Measurements from ENCODE around the gene SPOCK2. TPM values are rescaled to one million over a fixed set of nuclear protein-coding genes. Genes with fewer than 3 reads are reported as not detected.

Gene SPOCK2
- polyA plus RNA-seq, 1 experiment, result 0.02 TPM

- no peak overlapping the region for H3K4me3 ChIP-seq (ENCODE audit: low read depth, low read length)
- CTCF ChIA-PET, result no interaction called here
- TF ChIP-seq, protein P1, sequence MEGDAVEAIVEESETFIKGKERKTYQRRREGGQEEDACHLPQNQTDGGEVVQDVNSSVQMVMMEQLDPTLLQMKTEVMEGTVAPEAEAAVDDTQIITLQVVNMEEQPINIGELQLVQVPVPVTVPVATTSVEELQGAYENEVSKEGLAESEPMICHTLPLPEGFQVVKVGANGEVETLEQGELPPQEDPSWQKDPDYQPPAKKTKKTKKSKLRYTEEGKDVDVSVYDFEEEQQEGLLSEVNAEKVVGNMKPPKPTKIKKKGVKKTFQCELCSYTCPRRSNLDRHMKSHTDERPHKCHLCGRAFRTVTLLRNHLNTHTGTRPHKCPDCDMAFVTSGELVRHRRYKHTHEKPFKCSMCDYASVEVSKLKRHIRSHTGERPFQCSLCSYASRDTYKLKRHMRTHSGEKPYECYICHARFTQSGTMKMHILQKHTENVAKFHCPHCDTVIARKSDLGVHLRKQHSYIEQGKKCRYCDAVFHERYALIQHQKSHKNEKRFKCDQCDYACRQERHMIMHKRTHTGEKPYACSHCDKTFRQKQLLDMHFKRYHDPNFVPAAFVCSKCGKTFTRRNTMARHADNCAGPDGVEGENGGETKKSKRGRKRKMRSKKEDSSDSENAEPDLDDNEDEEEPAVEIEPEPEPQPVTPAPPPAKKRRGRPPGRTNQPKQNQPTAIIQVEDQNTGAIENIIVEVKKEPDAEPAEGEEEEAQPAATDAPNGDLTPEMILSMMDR (IDR thresholded peaks at IDR 0.05; ENCODE audit: low read depth, low read length), result no peak
- H3K9me3 ChIP-seq (ENCODE audit: control insufficient read depth, insufficient read depth, low read length), result peaks cover 8% of the 10 kb centered on the region
- H3K27me3 ChIP-seq (ENCODE audit: control insufficient read depth, insufficient read depth, low read length), result peaks cover 33% of the 10 kb centered on the region
- POLR2A ChIA-PET, result no interaction called here
- no peak for DNase-seq (ENCODE audit: low read depth, low spot score)
- H3K27ac ChIP-seq (ENCODE audit: low read depth, low read length), result no peak overlapping the region
Observed at GRCh38 chr10:72073708-72074573, 14.4 kb downstream of the SPOCK2 start.

- ChIA-PET POLR2A (no interaction called here), CTCF (no interaction called here)
- TF ChIP-seq, protein P1 (IDR thresholded peaks at IDR 0.05; ENCODE audit: low read depth, low read length), result no peak
- DNase-seq (ENCODE audit: low read depth, low spot score), result no peak
- Histone ChIP-seq H3K27ac (ENCODE audit: low read depth, low read length) (no peak overlapping the region), H3K9me3 (ENCODE audit: control insufficient read depth, insufficient read depth, low read length) (peaks cover 8% of the 10 kb centered on the region), H3K27me3 (ENCODE audit: control insufficient read depth, insufficient read depth, low read length) (peaks cover 35% of the 10 kb centered on the region), H3K4me3 (ENCODE audit: low read depth, low read length) (no peak overlapping the region)
Observed at GRCh38 chr10:72072639-72073038, 15.7 kb downstream of the SPOCK2 start.

DNA sequence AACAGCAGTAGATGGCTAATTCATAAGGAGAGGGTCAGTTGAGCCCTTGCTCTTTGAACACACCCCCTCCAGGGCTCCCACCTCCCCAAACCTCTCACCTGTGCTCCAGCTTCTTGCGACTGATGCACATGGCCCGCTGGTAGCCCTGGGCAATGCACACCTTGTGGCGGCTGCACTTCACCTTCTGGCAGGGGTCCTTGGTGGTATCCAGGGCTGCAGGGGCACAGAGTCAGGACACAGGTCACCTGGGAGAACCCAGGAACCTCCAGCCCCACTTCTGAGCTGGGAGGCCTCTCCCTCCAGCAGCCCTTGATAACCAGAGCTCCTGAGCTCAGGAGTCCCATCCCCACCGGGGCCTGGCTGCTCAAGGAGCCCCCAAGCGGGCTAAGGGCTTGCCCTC is 16.3 kb downstream of the SPOCK2 start:
- Histone ChIP-seq H3K27me3 (ENCODE audit: control insufficient read depth, insufficient read depth, low read length) (peaks cover 38% of the 10 kb centered on the region), H3K9me3 (ENCODE audit: control insufficient read depth, insufficient read depth, low read length) (peaks cover 8% of the 10 kb centered on the region), H3K4me3 (ENCODE audit: low read depth, low read length) (no peak overlapping the region), H3K27ac (ENCODE audit: low read depth, low read length) (no peak overlapping the region)
- ChIA-PET CTCF (interaction anchor here (1.3 kb wide), 1 partner anchor 24 kb away, joined by 6 read pairs; no protein-coding TSS in a partner anchor), POLR2A (no interaction called here)
- no peak for DNase-seq (ENCODE audit: low read depth, low spot score)
- TF ChIP-seq, protein P1 (IDR thresholded peaks at IDR 0.05; ENCODE audit: low read depth, low read length), result no peak

DNA sequence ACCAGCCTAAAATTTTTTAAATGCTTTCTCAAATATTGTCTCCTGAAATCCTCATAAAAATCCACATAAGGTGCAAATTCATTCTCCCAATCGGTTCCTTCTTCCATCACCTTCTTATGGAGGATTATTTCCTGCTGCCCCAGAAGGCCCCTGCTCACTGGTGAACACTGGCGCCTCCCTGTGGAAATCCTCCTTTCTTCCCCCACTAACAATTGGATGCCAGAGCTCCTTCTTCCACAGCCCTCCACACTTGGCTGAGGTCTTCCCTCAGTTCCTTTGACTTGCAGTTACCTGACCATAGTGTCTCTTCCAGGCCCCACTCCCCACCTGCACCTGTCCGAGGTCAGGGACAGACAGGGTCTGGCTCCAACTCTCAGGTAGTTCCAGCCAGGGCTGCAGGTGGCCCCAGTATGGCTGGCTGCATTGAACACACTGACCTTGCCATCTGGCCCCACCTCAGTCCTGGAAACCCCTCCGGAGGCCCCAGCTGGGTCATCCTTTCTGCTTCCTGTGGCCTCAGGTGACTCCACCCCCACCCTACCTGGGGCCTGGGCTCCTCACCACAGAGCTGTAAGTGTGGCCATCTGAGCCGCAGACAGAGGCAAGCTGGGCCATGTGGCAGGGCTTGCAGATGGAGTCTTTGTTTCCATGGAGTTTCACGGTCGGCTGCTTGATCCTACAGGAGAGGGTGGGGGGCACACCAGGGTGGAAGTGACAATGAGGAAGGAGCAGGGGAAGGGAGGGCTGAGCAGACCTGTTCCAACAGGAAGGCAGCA is 18.4 kb downstream of the SPOCK2 start:
- DNase-seq (ENCODE audit: low read depth, low spot score), result no peak
- H3K4me3 ChIP-seq (ENCODE audit: low read depth, low read length), result no peak overlapping the region
- ChIA-PET CTCF (interaction anchor here (0.6 to 1.1 kb wide), 3 partner anchors 21 to 225 kb away, joined by 3 to 5 read pairs (median 3); no protein-coding TSS in a partner anchor), POLR2A (interaction anchor here (0.7 kb wide), 1 partner anchor 66 kb away, joined by 8 read pairs; no protein-coding TSS in a partner anchor)
- TF ChIP-seq, protein P1 (IDR thresholded peaks at IDR 0.05; ENCODE audit: low read depth, low read length), result 0 out of 2 replicates have a peak, but pooled peaks have one; percentile 20
- H3K9me3 ChIP-seq (ENCODE audit: control insufficient read depth, insufficient read depth, low read length), result peaks cover 8% of the 10 kb centered on the region
- H3K27me3 ChIP-seq (ENCODE audit: control insufficient read depth, insufficient read depth, low read length), result peaks cover 28% of the 10 kb centered on the region
- no peak overlapping the region for H3K27ac ChIP-seq (ENCODE audit: low read depth, low read length)

Measured in AG04450 (cell line).